GM12891 (cell line): ENCODE data around the gene RP2. TPM values are rescaled to one million over a fixed set of nuclear protein-coding genes. Genes with fewer than 3 reads are reported as not detected.

Experiments used
- DNase-seq: peaks from one replicate; pipeline ENCODE4 v3.0.0; 2011; ENCODE audit warnings: low spot score; ENCODE audit not compliant: insufficient read length
- FAIRE-seq: peaks from 2 replicates; lab custom pipeline; 2011; peaks lifted over from hg19 to GRCh38; lab: Jason Lieb, UNC
- PAX5 ChIP-seq: IDR thresholded peaks from 2 replicates; pipeline ENCODE4 v1.6.1; 2011; ENCODE audit warnings: low read length, moderate library complexity, mild to moderate bottlenecking; ENCODE audit not compliant: insufficient read depth, severe bottlenecking
- POLR2A ChIP-seq: IDR thresholded peaks from 2 replicates; pipeline ENCODE4 v1.6.1; 2011; ENCODE audit warnings: low read depth, low read length, control low read depth
- POLR2AphosphoS5 ChIP-seq: IDR thresholded peaks from 2 replicates; pipeline ENCODE4 v1.6.1; 2011; ENCODE audit warnings: low read depth, low read length, control low read depth
- POU2F2 ChIP-seq: IDR thresholded peaks from 2 replicates; pipeline ENCODE4 v1.6.1; 2011; ENCODE audit warnings: low read depth, mild to moderate bottlenecking, control low read depth, low read length, moderate library complexity
- SPI1 ChIP-seq: IDR thresholded peaks from 2 replicates; pipeline ENCODE4 v1.6.1; 2011; ENCODE audit warnings: low read depth, low read length, control low read depth
- TAF1 ChIP-seq: IDR thresholded peaks from 2 replicates; pipeline ENCODE4 v1.6.1; 2011; ENCODE audit warnings: low read depth, low read length, control low read depth
- polyA plus RNA-seq: library from polyadenylated mRNA; unstranded; fragments of >200 nt; gene quantifications from one replicate; pipeline ENCODE4 v1.2.1, GENCODE V29; 2012; ENCODE audit warnings: low read depth, missing spikeins, inconsistent platforms; ENCODE audit not compliant: missing spikeins

Gene RP2
- polyA plus RNA-seq: 1.8 TPM

- DNase-seq (peak; percentile 68), FAIRE-seq (peak; percentile 98)
- TF ChIP-seq POLR2A: no peak
- peak; percentile 86 for TF ChIP-seq SPI1
Measured at GRCh38 chrX:46836701-46837557, at the start of gene RP2. Gene RP2, plus strand, starts transcription at chrX:46837043. Its CDS starts 58 bp downstream, at chrX:46837101.

GRCh38 chrX:46788902-46789301, 47.9 kb upstream of the RP2 start:
- TF ChIP-seq TAF1: no peak
- TF ChIP-seq SPI1: no peak
- TF ChIP-seq POLR2A: no peak
- TF ChIP-seq POLR2AphosphoS5: no peak
- TF ChIP-seq PAX5: no peak
- no peak for TF ChIP-seq POU2F2
- FAIRE-seq (no peak), DNase-seq (no peak)

GRCh38 chrX:46791927-46792809, 44.7 kb upstream of the RP2 start:
- peak; percentile 90 for FAIRE-seq
- no peak for TF ChIP-seq TAF1
- TF ChIP-seq SPI1: no peak
- TF ChIP-seq POLR2A: no peak
- no peak for TF ChIP-seq POU2F2
- no peak for TF ChIP-seq POLR2AphosphoS5
- TF ChIP-seq PAX5: no peak
- no peak for DNase-seq

GRCh38 chrX:46792810-46793188, 44.0 kb upstream of the RP2 start:
- TF ChIP-seq SPI1 (0 out of 2 replicates have a peak, but pooled peaks have one; percentile 11), POU2F2 (no peak)
- FAIRE-seq (no peak), DNase-seq (no peak)

GRCh38 chrX:46793386-46794143, 43.3 kb upstream of the RP2 start:
- FAIRE-seq (no peak), DNase-seq (no peak)
- no peak for TF ChIP-seq POU2F2
- TF ChIP-seq POLR2A: no peak
- TF ChIP-seq PAX5: no peak
- no peak for TF ChIP-seq POLR2AphosphoS5
- no peak for TF ChIP-seq SPI1
- TF ChIP-seq TAF1: no peak

GRCh38 chrX:46796574-46797191, 40.2 kb upstream of the RP2 start:
- DNase-seq: peak; percentile 13
- TF ChIP-seq POU2F2 (no peak), POLR2AphosphoS5 (no peak), SPI1 (no peak), POLR2A (no peak), TAF1 (no peak), PAX5 (no peak)
- FAIRE-seq: peak; percentile 73

GRCh38 chrX:46803140-46803539, 33.7 kb upstream of the RP2 start:
- DNase-seq: no peak
- no peak for FAIRE-seq
- no peak for TF ChIP-seq SPI1
- no peak for TF ChIP-seq POLR2AphosphoS5
- TF ChIP-seq PAX5: no peak
- no peak for TF ChIP-seq TAF1
- no peak for TF ChIP-seq POLR2A
- TF ChIP-seq POU2F2: no peak

GRCh38 chrX:46805270-46805669, 31.6 kb upstream of the RP2 start:
- DNase-seq (no peak), FAIRE-seq (no peak)
- TF ChIP-seq SPI1 (no peak), POLR2AphosphoS5 (no peak), POLR2A (no peak), PAX5 (no peak), POU2F2 (no peak), TAF1 (no peak)

GRCh38 chrX:46811121-46811520, 25.7 kb upstream of the RP2 start:
- DNase-seq: no peak
- no peak for TF ChIP-seq TAF1
- no peak for TF ChIP-seq POLR2AphosphoS5
- no peak for TF ChIP-seq POLR2A
- no peak for TF ChIP-seq PAX5
- no peak for TF ChIP-seq POU2F2
- FAIRE-seq: no peak
